Measurements from ENCODE around the gene TSGA10IP.

The TSGA10IP gene

DNA sequence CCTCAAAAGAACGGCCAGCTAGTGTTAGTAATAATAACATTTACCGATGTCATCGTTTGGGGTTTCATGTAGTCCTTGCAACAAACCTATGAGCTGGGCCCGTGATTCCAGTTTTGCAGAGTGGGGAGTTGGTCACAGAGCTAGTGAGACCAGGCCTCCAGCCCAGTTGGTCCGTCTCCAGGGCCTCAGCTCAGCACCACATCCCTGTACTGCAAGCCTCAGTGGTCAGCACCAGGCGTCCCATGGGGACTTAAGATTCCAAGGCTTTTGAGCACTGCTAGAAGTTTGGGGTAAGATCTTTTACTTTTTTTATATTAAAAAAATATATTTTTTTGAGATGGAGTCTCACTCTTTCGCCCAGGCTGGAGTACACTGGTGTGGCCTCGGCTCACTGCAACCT is 1.1 kb upstream of the TSGA10IP start:
- no peak for DNase-seq (ENCODE audit: low read depth in 1 of 2, low spot score in 1 of 2)
- Histone ChIP-seq H3K4me3 (replicated peaks; ENCODE audit: insufficient read depth, low read length) (no peak overlapping the region), H3K27me3 (ENCODE audit: insufficient read depth, poor library complexity, severe bottlenecking) (no peaks in the 10 kb centered on the region), H3K27ac (replicated peaks) (no peak overlapping the region)
- TF ChIP-seq GABPA (IDR thresholded peaks at IDR 0.05; ENCODE audit: low read depth) (no peak), POLR2AphosphoS5 (IDR thresholded peaks at IDR 0.05; ENCODE audit: low read depth) (no peak), SPI1 (IDR thresholded peaks at IDR 0.05; ENCODE audit: borderline replicate concordance, low read depth) (no peak)
- TF ChIP-seq, protein P1, sequence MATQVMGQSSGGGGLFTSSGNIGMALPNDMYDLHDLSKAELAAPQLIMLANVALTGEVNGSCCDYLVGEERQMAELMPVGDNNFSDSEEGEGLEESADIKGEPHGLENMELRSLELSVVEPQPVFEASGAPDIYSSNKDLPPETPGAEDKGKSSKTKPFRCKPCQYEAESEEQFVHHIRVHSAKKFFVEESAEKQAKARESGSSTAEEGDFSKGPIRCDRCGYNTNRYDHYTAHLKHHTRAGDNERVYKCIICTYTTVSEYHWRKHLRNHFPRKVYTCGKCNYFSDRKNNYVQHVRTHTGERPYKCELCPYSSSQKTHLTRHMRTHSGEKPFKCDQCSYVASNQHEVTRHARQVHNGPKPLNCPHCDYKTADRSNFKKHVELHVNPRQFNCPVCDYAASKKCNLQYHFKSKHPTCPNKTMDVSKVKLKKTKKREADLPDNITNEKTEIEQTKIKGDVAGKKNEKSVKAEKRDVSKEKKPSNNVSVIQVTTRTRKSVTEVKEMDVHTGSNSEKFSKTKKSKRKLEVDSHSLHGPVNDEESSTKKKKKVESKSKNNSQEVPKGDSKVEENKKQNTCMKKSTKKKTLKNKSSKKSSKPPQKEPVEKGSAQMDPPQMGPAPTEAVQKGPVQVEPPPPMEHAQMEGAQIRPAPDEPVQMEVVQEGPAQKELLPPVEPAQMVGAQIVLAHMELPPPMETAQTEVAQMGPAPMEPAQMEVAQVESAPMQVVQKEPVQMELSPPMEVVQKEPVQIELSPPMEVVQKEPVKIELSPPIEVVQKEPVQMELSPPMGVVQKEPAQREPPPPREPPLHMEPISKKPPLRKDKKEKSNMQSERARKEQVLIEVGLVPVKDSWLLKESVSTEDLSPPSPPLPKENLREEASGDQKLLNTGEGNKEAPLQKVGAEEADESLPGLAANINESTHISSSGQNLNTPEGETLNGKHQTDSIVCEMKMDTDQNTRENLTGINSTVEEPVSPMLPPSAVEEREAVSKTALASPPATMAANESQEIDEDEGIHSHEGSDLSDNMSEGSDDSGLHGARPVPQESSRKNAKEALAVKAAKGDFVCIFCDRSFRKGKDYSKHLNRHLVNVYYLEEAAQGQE (IDR thresholded peaks at IDR 0.05; ENCODE audit: insufficient replicate concordance, low read depth), result no peak
- TF ChIP-seq, protein P2, sequence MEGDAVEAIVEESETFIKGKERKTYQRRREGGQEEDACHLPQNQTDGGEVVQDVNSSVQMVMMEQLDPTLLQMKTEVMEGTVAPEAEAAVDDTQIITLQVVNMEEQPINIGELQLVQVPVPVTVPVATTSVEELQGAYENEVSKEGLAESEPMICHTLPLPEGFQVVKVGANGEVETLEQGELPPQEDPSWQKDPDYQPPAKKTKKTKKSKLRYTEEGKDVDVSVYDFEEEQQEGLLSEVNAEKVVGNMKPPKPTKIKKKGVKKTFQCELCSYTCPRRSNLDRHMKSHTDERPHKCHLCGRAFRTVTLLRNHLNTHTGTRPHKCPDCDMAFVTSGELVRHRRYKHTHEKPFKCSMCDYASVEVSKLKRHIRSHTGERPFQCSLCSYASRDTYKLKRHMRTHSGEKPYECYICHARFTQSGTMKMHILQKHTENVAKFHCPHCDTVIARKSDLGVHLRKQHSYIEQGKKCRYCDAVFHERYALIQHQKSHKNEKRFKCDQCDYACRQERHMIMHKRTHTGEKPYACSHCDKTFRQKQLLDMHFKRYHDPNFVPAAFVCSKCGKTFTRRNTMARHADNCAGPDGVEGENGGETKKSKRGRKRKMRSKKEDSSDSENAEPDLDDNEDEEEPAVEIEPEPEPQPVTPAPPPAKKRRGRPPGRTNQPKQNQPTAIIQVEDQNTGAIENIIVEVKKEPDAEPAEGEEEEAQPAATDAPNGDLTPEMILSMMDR (IDR thresholded peaks at IDR 0.05; ENCODE audit: insufficient read depth, low read length), result no peak

DNA sequence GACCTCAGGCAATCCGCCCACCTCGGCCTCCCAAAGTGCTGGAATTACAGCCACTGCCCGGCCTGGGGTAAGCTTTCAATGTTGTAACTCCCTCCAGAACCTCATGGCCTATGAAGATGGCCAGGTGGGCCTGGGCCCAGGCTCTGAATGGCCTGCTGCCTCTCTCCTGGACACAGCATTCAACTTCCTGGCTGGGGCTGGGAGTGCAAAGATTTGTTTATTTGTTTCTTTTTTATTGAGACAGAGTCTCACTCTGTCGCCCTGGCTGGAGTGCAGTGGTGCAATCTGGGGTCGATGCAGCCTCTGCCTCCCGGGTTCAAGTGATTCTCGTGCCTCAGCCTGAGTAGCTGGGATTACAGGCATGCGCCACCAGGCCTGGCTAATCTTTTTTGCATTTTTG is 513 bp upstream of the TSGA10IP start:
- no peak for TF ChIP-seq SPI1 (IDR thresholded peaks at IDR 0.05; ENCODE audit: borderline replicate concordance, low read depth)
- TF ChIP-seq POLR2AphosphoS5 (IDR thresholded peaks at IDR 0.05; ENCODE audit: low read depth), result no peak
- TF ChIP-seq, protein P2 (IDR thresholded peaks at IDR 0.05; ENCODE audit: insufficient read depth, low read length), result no peak
- no peak for TF ChIP-seq GABPA (IDR thresholded peaks at IDR 0.05; ENCODE audit: low read depth)
- TF ChIP-seq, protein P1 (IDR thresholded peaks at IDR 0.05; ENCODE audit: insufficient replicate concordance, low read depth), result no peak
- no peak for DNase-seq (ENCODE audit: low read depth in 1 of 2, low spot score in 1 of 2)
- H3K4me3 ChIP-seq (replicated peaks; ENCODE audit: insufficient read depth, low read length), result no peak overlapping the region
- no peaks in the 10 kb centered on the region for H3K27me3 ChIP-seq (ENCODE audit: insufficient read depth, poor library complexity, severe bottlenecking)
- no peak overlapping the region for H3K27ac ChIP-seq (replicated peaks)

DNA sequence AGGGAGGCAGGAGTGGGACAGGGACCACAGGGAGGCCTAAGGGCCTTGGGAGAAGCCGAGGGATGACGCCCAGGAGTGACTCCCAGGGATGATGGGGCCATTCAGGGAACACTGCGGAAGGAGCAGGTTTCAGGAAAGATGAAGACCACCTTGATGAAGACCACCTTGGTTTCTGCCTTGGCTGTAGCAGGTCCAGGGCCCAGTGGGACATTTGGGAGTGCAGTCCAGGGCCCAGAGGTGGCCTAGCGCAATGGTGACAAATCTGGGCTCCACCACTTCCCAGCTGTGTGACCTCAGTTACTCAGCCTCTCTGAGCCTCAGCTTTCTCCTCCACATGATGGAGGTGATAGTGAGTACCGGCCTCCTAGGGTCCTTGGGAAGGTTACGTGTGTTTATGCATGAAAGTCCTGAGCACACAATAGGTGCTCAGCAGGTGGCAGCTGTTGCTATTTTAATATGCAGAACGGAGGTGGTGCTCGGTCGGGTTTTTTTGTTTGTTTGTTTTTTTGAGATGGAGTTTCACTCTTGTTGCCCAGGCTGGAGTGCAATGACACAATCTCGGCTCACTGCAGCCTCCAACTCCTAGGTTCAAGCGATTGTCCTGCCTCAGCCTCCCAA is 770 bp downstream of the TSGA10IP start:
- TF ChIP-seq, protein P2 (IDR thresholded peaks at IDR 0.05; ENCODE audit: insufficient read depth, low read length), result no peak
- no peak for DNase-seq (ENCODE audit: low read depth in 1 of 2, low spot score in 1 of 2)
- H3K4me3 ChIP-seq (replicated peaks; ENCODE audit: insufficient read depth, low read length), result no peak overlapping the region
- no peak overlapping the region for H3K27ac ChIP-seq (replicated peaks)
- no peaks in the 10 kb centered on the region for H3K27me3 ChIP-seq (ENCODE audit: insufficient read depth, poor library complexity, severe bottlenecking)

DNA sequence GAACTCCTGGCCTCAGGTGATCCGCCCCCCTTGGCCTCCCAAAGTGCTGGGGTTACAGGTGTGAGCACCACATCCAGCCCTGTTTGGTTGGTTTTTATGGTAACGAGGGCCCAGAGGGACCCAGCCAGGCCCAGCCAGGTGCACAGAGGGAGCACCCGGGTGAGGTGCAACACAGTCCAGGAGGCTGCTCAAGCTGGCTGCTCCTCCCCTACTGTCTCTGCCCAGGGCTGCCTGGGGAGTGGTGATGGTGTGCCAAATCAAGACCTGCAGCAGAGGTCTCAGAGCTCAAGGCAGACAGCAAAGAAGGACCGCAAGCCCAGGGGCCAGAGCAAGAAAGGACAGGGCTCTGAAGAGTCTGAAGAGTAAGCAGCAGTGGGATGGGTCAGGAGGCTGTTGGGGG is 1.4 kb downstream of the TSGA10IP start:
- no peak overlapping the region for H3K27ac ChIP-seq (replicated peaks)
- no peak overlapping the region for H3K4me3 ChIP-seq (replicated peaks; ENCODE audit: insufficient read depth, low read length)
- TF ChIP-seq SPI1 (IDR thresholded peaks at IDR 0.05; ENCODE audit: borderline replicate concordance, low read depth) (no peak), GABPA (IDR thresholded peaks at IDR 0.05; ENCODE audit: low read depth) (no peak), POLR2AphosphoS5 (IDR thresholded peaks at IDR 0.05; ENCODE audit: low read depth) (no peak)
- TF ChIP-seq, protein P1 (IDR thresholded peaks at IDR 0.05; ENCODE audit: insufficient replicate concordance, low read depth), result no peak
- TF ChIP-seq, protein P2 (IDR thresholded peaks at IDR 0.05; ENCODE audit: insufficient read depth, low read length), result no peak

More for the DNA sequence above, 1.4 kb downstream of the TSGA10IP start:
- H3K27me3 ChIP-seq (ENCODE audit: insufficient read depth, poor library complexity, severe bottlenecking), result no peaks in the 10 kb centered on the region
- DNase-seq (ENCODE audit: low read depth in 1 of 2, low spot score in 1 of 2), result no peak

Data from HL-60 (cell line).